NAMALWA (cell line): Measurements from ENCODE around the gene UNC93A.
"Not testable (repeated sequence)": the region's sequence is repeated elsewhere in the genome, so short reads cannot be mapped to it uniquely, and the experiment has no call there.

Experiments used
- DNase-seq: peaks from one replicate; pipeline ENCODE4 v3.0.0-alpha.2; 2015; ENCODE audit warnings: low spot score

The UNC93A gene

DNA sequence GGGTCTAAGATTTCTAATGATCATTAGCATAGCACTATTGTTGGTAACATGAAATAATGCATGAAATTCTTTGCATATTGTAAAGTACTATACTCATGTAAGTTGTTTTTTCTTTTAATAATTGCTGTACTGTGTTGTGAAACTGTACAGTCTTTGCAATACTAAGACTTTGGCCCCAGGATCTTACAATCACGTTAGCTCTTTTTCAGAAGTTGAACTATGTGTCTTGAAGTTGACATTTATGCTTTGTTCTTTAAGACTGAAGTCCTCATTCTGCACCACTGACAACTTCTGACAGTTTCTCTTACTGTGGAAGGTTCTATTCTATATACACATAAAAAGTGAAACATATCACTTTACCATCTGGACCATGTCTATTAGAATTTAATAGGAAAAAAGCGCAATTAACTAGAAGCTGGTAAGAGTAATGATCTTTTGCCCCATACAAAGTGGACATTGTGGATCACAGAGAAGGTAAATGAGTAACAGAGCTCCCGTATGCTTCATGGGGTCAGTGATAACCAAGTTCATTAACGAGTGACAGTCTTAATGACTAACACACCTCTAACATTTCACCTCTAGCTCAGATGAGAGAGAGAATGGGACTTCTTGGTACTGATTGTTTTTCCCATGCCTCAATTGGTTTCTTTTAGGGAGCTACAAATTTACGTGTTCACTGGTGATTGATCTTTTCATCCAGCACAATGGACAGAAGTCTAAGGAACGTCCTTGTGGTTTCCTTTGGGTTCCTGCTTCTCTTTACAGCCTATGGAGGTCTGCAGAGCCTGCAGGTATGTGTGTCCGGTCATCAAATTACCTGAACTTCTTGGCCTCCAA lies at the start of gene UNC93A:
Gene UNC93A (plus strand): TSS at position 530 of the 837 bp plus-strand sequence. CDS start 175 bp downstream, at position 705.
- no peak for DNase-seq

GRCh38 chr6:167241321-167242134 lies 49.6 kb upstream of the UNC93A start:
- not testable (repeated sequence) for DNase-seq

DNA sequence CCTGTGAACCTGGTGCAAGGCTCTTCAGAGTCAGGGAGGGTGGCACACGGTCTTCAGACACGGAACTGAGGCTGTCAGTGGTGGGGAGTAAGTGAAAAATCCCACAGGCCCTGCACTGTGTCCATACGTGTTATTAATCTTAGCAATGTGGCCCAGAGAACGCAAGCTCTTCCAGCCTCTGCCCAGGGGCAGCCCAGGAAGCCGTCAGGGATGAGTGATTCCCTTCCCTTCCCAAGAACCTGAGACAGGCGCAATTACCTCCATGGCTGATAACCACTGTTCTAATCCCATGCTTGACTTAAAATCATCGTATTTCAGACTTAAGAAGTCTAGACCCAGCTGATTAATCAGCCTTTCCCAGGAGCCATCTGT lies 49.0 kb upstream of the UNC93A start:
- DNase-seq: not testable (repeated sequence)

- not testable (repeated sequence) for DNase-seq
These were observed 48.5 kb upstream of the UNC93A start for GRCh38 chr6:167242511-167243051.

DNA sequence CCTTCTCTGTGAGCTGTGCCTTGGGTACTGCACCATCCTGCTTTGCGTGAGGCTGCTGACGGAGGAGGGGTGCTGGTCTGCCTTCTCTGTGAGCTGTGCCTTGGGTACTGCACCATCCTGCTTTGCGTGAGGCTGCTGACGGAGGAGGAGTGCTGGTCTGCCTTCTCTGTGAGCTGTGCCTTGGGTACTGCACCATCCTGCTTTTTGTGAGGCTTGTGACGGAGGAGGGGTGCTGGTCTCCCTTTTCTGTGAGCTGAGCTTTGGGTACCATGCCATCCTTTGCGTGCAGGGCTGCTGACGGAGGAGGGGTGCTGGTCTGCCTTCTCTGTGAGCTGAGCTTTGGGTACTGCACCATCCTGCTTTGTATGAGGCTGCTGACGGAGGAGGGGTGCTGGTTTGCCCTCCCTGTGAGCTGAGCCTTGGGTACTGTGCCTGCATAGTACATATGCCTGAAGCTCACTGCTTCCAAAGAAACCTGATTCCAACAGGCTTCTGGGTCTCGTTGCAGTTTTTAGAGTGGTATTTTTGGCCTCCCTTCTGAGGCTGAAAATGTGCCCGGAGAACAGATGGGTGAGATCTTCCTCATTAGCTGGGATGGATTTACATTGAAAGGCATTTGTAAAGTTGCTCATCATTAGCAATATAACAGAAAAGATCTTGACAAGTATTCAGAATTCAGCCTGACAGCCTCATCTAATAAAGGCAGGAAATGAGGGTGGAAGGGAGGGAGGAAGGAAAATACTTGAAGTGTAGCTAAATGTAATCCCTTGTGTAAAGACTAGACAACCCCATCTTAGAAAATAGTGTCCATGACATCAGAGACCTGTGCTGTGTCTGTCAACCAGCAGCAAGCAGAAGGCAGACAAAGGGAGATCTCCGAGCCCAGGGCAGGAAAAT lies 46.8 kb upstream of the UNC93A start:
- no peak for DNase-seq

DNA sequence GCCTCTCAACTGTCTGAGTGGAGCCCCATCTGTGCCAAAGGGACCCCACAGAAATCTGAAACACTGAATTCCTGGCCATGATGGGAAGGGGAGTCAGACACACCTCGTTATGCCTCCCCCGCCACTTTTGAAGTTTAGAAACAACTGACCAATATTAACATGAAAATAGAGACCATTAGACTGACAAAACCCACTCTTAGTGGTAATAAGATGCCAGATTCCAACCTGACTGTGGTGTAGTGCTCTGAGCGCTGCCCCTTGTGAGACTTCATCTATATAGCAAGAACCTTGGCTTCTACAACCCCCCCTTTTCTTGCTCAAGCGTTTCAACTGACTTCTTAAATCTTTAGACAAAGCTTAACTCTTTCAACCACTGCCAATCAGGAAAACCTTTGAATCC lies 46.1 kb upstream of the UNC93A start:
- no peak for DNase-seq

GRCh38 chr6:167245591-167245990 lies 45.5 kb upstream of the UNC93A start:
- no peak for DNase-seq

GRCh38 chr6:167247814-167248595 lies 43.1 kb upstream of the UNC93A start:
- no peak for DNase-seq

GRCh38 chr6:167248878-167249455 lies 42.1 kb upstream of the UNC93A start:
- DNase-seq: not testable (repeated sequence)

DNA sequence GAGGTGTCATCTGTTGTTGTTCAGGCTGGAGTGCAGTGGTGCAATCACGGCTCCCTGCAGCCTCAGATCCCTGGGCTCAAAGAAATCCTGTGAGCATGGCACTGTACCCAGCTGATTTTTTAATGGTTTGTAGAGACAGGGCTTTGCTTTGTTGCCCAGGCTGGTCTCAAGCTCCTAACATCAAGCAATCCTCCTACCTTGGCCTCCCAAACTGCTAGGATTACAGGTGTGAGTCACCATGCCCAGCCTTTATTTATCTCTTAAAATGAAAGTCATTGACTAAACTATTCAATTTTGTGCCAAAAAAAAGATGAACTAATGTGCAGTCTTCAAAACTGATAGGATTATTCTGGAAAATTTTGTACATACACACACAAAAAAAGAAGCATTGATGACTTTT lies 38.8 kb upstream of the UNC93A start:
- no peak for DNase-seq

- peak; percentile 10 for DNase-seq
These were observed 35.1 kb upstream of the UNC93A start for GRCh38 chr6:167255918-167256553.

GRCh38 chr6:167258646-167259045 lies 32.5 kb upstream of the UNC93A start:
- DNase-seq: no peak

DNA sequence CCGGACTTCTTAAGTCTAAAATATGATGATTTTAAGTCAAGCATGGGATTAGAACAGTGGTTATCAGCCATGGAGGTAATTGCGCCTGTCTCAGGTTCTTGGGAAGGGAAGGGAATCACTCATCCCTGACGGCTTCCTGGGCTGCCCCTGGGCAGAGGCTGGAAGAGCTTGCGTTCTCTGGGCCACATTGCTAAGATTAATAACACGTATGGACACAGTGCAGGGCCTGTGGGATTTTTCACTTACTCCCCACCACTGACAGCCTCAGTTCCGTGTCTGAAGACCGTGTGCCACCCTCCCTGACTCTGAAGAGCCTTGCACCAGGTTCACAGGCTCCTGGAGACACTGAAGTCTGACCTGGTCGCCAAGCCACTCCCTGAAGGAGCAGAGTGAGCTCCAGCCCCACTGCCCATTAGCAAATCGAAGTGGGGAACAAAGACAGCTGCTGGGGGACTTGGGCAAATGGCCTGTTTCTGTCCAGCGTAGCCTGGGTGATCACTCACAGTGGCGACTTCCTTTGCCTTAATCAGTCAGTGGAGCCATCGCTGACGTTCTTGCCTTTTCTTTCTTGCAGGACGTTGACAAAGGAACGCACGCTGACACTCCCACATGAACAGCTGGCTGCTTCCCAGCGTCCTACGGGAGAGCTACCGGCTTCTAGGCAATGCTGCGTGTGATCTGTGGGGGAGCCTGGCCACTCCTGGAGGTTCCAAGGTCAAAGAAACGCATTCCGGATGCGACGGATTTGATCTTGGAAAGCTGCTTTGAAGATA lies 24.9 kb upstream of the UNC93A start:
- not testable (repeated sequence) for DNase-seq

DNA sequence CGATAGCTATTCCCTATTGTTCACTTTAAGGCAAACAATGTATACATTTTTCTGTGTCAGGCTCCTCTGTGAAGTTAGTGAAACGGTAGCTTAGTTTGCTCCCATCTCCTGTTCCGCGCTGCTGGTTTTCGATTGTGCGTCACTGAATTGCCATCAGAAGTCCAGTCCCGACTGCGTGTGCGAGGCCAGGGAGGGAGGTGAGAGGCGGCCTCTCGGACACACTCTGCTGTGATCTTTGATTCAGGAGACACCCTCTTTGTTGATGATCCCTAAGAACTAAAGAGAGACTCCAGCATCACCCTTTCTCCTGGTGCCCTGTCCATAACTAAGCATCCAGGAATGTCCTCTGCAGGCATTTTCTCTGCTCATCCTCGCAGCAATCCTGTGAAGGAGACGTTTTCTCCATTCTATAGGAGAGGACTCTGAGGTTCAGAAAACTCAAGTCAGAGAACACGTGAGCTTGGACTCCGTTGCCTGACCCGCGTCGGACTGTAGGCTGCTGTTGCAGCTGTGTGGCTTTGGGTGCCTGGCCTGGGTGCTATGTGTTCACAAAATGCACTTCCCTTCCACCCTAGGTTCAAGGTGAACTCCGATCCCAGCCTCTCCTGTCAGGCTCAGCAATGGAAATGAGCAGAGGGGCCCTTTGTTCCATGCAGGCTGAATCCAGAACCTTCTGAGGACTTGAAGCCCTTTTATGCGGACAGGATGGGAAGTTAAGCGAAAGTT lies 24.1 kb upstream of the UNC93A start:
- DNase-seq: no peak

- not testable (repeated sequence) for DNase-seq
These were observed 23.6 kb upstream of the UNC93A start for GRCh38 chr6:167267556-167267898.

DNA sequence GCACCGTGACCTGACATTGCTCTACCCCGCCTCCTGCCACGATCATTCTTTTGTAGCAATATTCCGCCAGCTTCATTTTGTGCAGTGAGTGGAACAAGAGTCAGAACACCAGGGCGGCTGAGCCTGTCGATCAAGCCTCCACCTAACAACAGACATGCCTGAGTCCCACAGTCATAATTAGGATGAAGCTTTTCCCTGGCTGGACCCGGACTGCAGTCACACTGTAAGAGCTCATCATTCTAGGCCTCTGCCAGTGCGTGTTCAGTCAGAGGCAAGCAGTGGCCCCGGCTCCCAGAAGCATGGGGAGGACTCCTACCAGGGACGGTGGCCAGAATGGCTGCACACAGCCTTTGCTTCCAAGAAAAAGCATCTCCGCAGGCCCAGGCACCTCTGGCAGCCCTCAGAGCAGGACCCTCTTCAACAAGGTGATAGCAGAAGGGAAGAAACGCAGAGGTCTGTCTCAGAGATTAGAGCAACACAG lies 23.2 kb upstream of the UNC93A start:
- DNase-seq: no peak

DNA sequence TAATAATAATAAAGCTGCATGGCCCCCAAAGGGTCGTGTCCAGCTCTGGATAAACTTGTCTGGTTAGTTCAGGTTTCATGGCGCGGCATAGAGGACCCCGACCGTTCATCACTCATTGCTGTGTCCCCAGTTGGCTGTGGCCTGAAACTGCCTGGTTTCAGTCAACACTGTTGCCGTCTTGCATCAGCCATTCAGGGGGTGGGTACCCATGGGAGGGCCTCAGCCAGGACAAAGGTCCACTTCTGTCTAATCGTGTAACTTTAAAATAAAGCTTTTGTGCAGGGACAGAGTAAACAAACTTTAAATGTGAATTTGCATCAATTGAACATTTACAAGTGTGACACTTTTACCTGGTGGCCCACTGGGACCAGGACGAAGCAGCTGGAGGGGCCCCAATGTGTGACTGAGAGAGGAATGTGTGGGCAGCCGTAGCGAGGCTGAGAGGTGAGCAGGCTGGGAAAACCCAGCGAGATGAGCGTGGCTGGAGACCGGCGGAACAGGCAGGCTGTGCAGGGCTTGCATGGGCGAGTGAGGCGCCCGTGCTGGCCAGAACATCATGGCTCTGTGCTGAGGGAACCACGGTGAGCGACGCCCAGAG lies 22.3 kb upstream of the UNC93A start:
- no peak for DNase-seq
